ENCODE measurements around the gene ADH7. TPM values are rescaled to one million over a fixed set of nuclear protein-coding genes. Genes with fewer than 3 reads are reported as not detected.

The ADH7 gene
- total and polyA plus RNA-seq, 2 of the 13 experiments (the other 11 are each of a cell fraction or from before 2014, with no cell fraction given), result not detected

- Histone ChIP-seq H3K36me3 (replicated peaks in 1 of 2; ENCODE audit: control insufficient read depth in 1 of 2, insufficient read depth in 2 of 2, low read length in 2 of 2) (no peaks in the 10 kb centered on the region), H4K20me1 (ENCODE audit: insufficient read depth, low read length) (no peaks in the 10 kb centered on the region), H3K27me3 (ENCODE audit: control insufficient read depth in 1 of 2, insufficient read depth in 2 of 2, low read length in 2 of 2) (no peaks in the 10 kb centered on the region), H3K27ac (ENCODE audit: extremely low read length, insufficient read depth, low read length) (no peak overlapping the region), H3K9ac (ENCODE audit: insufficient read depth, low read depth, low read length) (no peak overlapping the region), H3K4me3 (replicated peaks in 1 of 3; ENCODE audit: insufficient read depth in 1 of 3, low read depth in 2 of 3, low read length in 3 of 3) (no peak overlapping the region), H3K79me2 (ENCODE audit: insufficient read depth, low read length) (no peaks in the 10 kb centered on the region), H3K4me2 (ENCODE audit: low read depth, low read length) (no peak overlapping the region), H3K4me1 (ENCODE audit: insufficient read depth, low read length) (no peaks in the 10 kb centered on the region), H3K9me3 (ENCODE audit: low read length) (no peaks in the 10 kb centered on the region), H2AFZ (ENCODE audit: low read length) (no peak overlapping the region)
- TF ChIP-seq SP1 (IDR thresholded peaks at IDR 0.05) (no peak), SP1 (CRISPR knock-in tag; IDR thresholded peaks at IDR 0.05) (no peak), ATF5 (CRISPR knock-in tag; IDR thresholded peaks at IDR 0.05; ENCODE audit: low read depth) (no peak), EEA1 (CRISPR knock-in tag; IDR thresholded peaks at IDR 0.05; ENCODE audit: borderline replicate concordance) (no peak), NFATC3 (CRISPR knock-in tag; IDR thresholded peaks at IDR 0.05) (no peak), ZNF354B (CRISPR knock-in tag; IDR thresholded peaks at IDR 0.05) (no peak), TARDBP (CRISPR knock-in tag; IDR thresholded peaks at IDR 0.05) (no peak), TBX2 (CRISPR knock-in tag; IDR thresholded peaks at IDR 0.05; ENCODE audit: borderline replicate concordance) (no peak), ZBTB49 (CRISPR knock-in tag; IDR thresholded peaks at IDR 0.05; ENCODE audit: borderline replicate concordance) (no peak), ZNF543 (CRISPR knock-in tag; IDR thresholded peaks at IDR 0.05) (no peak), ZNF704 (CRISPR knock-in tag; IDR thresholded peaks at IDR 0.05; ENCODE audit: borderline replicate concordance) (no peak), ZNF326 (CRISPR knock-in tag; IDR thresholded peaks at IDR 0.05; ENCODE audit: borderline replicate concordance) (no peak), HNRNPK (IDR thresholded peaks at IDR 0.05; ENCODE audit: low read depth, low read length, poor library complexity, severe bottlenecking) (no peak), ZNF724P (CRISPR knock-in tag; IDR thresholded peaks at IDR 0.05; ENCODE audit: borderline replicate concordance) (no peak), ZFP91 (CRISPR knock-in tag; IDR thresholded peaks at IDR 0.05; ENCODE audit: borderline replicate concordance) (no peak), FOXJ3 (CRISPR knock-in tag; IDR thresholded peaks at IDR 0.05; ENCODE audit: borderline replicate concordance) (no peak)
- CTCF ChIA-PET (ENCODE audit: low intra/inter-chr PET ratio, low total read pairs), result no interaction called here
- in situ Hi-C loops (cut with HindIII; ENCODE audit: extremely low pct_ligation_motif_present, low pct_unique_long_range_greater_than_20kb), result no loop called here
- POLR2A ChIA-PET, result no interaction called here
- DNase-seq (ENCODE audit: low spot score), result no peak
- ATAC-seq, result no peak
- no peak for FAIRE-seq
- intact Hi-C loops (cut with micrococcal nuclease; ENCODE audit: unreplicated experiment), result no loop called here
- WGBS (ENCODE audit: low lambda C conversion rate), result 76% methylated on average over 1 of the region's 1 CpG
- no TSS peak for BruUV-seq (replicated peaks)
Measured at GRCh38 chr4:99366491-99366890, 68.7 kb downstream of the ADH7 start.

All from HepG2 (cell line).